Retina (tissue), 1 donor: ENCODE data around the gene ADARB1.
A peak's percentile ranks its signal among the peaks of the same experiment; 100 is the strongest.

Source experiments
- DNase-seq: peaks from one replicate; pipeline ENCODE4 v3.0.0-alpha.2; 2016

ADARB1 gene

DNA sequence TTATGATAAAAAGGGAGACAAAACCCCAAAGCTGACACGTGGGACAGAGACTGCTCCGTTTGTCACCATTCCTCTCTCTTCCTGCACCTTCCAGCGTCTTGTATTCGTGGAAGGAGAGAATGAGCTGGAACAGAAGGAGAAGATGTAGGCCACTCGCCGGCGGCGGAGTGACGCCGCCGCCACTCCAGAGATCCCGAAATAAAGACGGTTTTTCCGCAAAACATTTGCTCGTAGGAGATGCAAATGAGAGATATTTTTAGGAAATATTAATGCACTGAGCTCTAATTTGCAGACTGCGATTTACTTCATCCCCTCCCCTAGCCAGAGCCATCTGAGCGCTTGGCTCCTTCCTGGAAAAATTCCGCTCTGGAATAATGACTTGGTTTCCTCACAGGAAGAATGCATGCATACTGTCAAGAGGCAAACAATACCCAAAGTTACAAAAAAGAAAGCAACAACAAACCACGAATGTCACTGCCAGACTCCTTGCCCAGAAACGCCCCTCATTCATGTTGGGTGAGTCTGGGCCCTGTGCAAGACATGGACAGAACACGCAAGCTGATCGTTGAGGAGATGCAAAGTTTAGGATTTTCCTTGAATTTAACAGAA is 18.0 kb upstream of the ADARB1 start:
- no peak for DNase-seq

DNA sequence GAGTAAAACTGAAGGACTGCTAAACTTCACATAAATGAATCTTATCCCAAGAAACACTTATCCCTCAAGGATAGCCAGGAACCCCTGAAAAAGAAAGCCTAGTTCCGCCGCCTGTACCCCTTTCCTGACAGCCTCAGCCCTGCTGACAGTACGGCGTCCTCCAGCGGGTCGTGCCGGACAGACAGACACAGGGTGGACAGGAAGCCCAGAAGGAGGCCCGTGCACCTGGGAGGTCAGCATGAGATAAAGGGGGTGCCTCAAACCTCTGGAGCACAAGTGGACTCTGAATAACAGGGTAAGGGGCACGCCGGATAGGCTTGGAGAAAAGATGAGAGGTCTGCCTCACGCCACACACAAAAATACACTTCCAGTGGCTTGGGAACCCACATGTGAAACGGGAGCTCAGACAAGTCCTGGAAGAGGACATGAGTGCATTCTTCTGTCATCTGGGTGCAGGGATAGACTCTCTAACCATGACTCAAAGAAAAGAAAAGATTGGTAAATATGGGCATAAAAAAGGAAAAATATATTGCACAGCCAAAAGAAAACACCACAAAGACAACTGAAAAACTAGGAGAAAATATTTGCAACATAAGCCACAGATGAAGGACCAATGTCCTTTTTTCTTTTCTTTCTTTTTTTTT is 17.3 kb upstream of the ADARB1 start:
- DNase-seq = no peak

DNA sequence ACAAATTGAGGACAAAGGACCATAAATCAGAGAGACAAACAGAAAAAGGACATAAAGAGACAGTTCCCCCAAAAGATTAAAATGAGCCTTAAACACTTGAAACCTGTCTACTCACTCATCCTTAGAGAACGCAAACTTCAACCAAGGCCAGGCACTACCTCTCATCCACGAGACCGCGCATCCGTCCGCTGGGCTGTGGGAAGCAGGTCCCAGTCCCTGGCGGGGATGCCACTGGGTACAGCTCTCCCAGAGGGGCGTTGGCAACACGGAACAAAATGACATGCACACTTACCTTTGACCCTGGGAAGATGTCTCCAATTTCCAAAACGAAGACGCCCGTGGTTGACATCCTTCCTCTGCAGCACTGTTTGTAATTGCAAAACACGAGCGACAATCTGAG is 16.5 kb upstream of the ADARB1 start:
- no peak for DNase-seq

DNA sequence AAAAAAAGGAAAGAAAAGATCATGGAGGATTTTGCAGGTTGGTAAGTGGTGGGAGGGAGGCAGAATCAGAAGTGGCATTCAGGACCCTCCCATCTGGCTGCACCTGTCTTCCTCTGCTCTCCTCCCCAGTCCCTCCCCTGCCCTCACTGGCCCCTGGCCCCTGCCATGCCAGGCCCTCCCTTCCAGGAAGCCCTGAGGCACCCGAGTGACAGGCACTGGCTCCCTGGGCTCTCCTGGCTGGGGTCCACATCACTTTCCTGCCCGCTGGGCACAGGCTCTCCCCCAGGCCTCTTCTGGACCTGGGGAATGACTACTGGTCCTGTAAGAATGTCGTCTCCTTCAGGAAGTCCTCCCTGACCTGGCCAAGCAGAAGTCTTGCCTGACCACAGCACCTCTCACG is 15.3 kb upstream of the ADARB1 start:
- DNase-seq = no peak

DNA sequence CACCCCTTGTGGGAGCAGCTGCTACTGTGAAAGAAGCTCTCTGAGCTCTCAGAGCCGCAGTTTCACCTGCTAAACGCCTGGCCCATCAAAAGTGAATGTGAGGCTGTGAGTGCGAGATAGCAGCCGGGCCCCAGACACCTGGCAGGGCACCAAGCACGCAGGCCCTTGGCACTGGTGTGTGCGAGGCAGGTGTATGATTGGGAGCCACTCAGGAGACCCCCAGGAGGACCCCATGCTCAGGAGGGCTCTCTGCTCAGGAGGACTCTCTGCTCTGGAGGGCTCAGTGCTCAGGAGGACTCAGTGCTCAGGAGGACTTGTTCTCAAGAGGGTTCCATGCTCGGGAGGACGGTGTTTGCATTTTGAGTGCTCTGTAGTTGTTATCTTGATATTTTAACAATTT is 14.3 kb upstream of the ADARB1 start:
- DNase-seq = no peak

DNA sequence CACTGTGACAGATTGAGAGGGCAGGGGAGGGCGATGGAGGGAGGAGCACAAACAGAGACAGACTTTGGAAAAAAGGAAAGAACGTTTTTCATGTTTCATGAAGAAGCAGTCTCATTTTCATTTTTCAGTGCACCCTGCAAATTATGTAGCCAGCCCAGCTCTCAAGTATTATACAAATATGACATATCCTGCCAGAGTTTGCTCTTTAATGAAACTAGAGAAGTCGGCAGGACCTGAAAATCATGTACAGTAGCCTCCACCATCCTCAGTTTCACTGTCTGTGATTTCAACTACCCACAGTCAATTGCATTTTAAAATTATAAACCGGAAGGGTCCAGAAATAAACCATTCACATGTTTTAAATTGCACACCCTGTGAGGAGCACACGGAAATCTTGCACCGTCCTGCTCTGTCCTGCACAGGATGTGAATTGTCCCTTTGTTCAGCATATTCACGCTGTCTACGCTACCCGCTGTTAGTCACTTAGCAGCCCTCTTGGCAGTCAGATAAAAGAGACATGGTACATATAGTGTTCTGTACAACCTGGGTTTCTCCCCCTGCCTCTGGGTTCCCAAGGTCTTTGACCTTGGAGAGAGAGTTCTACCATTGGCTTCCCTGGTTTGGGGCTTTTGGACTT is 13.6 kb upstream of the ADARB1 start:
- DNase-seq = no peak

DNA sequence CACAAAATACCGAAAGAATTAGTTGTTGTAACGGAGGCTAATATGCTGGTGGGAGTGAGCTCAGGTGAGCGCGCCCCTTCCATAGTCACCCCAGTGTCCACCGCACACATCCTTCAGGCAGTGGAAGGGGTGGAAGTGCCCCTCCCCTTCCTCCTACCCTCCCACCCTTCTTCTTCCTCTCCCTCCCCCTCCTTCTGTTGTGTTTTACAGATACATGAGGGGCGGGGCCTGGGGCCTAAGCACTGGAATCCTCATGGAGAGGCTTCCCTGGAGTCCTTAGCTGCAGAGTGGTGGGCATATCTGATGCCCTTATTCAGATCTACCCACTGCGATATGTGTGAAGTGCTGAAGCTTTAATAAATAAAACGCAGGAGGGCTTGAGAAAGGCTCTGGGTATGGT is 10.3 kb upstream of the ADARB1 start:
- no peak for DNase-seq

DNA sequence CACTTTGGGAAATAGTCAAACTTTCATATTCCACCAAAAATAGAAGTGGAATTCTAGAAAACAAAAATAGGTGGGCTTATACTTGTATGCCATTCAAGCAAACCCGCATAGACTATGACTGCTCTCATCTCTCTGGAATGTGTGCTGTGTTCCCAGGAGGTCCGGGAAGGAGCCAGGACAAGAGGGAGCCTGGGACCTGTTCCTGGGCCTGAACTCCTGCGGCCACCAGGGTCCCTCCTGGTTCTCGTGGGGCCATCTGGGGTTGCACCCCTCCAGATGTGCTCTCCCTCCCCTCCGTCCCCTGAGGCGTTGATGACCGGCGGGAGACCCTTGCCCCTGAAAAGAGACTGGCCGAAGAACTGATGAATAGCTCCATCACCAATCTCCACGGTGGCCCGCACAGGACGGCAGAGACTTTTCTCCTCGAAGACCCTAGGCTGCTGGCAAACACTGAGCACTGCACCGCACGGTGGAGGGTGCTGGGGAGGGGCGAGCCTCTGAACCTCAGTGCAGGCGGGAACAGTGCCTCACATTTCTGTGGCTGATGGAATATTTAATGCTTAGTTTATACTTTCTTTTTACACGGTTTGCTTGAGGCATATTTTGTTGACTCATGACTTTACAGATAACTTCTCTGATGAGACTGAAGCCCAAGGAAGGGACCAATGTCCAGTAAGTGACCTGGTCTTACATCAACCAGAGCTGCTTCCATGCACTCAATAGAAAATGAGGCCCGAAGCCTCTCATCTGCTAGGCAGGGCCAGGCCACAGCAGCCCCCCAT is 9.6 kb upstream of the ADARB1 start:
- no peak for DNase-seq

DNA sequence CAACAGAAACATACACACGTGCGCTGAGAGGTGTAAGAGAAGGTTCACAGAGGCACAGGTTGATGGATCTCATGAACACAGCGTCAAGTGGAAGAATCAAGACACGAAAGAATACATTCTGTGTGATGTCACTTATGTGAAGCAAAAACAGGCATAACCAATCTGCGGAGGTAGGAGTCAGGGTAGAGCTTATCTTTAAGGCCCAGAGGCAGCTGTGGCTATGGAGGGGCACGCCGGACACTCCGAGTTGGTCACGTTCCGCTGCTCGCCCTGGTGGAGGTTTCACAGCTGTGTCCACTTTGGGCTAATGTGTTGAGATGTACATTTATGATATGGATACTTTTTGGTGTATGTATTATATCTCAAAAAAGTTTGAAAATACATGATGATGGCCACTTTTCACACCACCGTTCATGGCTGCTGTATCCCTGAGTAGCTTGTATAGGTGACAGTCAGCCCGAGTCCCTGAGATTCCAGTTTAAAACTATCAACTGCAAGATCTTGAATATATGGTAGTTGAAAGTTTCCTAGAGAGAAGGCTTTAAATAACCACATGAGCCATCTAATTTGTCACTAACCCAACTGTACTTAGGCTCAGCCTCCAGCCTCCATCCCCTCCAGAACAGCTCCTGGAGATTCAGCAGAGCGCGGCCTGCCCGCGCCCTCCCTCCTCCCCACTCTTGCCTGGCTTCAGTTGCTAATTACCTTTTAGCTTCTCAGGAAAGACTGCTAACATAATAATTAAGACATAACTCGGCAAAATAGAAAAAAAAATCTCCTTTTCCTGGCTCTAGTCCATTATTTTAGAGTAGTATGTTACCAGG is 6.7 kb upstream of the ADARB1 start:
- DNase-seq = no peak

DNA sequence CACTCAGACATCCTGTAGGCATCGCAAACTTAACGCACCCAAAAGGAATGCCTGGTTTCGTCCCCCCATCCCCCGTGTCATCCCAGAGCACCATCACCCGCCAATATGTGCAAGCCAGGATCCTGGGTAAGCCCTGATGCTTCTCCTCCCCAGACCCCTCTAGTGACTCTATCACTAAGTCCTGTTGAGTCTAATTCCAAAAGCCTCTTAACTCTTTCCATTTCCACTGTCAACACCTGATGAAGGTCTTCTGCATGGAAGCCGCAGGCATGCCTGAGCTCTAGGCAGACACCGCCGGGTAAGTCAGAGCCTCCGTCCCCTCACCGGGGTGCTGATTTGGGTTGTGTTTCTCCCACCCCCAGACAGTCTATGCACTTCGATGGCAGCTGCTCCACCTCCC is 5.3 kb upstream of the ADARB1 start:
- no peak for DNase-seq

DNA sequence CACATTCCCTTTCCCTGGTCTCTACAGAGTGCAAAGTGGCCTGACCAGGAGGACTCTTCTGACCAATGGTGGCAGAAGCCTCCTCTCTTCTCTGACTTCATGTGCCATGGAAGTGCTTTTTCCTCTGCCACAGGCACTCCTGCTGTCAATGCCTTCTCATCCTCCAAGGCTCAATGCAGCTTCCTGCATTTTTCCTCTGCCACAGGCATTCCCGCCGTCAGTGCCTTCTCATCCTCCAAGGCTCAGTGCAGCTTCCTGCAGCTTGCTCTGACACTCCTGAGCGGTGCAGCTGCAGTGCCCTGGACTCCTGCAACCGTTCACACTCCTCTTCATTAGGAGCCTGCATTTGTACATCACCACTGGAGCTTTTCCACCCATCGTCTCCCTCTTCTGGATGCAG is 4.7 kb upstream of the ADARB1 start:
- no peak for DNase-seq

DNA sequence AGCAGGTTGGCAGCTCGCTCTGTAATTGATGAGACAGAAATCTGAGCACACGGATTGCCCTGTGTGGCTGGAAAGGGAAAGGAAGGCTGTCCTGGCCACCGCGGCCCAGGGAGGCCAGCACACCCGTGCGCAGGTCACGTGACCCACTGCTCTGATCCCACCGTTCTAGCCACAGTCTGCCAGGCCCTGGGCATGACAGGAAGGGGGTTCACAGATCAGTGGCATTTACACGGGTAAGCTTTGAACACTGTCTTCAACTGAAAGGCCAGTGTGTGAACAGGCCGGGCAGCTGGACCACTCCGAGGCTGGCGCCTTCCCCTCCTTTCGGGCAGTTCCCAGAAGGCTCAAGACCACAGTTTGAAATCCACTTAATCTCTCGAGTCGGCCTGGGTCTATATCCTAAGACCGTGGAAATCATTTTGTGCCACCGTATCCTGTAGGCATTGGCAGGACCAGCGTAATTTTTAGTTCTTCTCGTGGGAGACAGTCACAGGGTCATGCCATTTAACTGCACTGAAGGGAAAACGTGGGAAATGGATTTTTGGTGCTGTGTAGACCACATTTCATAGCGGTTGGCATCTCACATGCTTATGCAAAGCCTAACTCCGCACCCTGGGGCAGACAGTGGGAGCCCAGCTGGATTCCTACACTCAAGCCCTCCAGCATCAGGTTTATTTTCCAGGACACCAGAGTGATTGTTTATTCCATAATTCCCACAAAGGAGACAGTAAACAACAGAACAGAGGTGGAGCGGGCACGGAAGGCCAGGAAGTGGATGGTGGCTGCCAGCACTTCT is 3.1 kb upstream of the ADARB1 start:
- peak; percentile 42 for DNase-seq

DNA sequence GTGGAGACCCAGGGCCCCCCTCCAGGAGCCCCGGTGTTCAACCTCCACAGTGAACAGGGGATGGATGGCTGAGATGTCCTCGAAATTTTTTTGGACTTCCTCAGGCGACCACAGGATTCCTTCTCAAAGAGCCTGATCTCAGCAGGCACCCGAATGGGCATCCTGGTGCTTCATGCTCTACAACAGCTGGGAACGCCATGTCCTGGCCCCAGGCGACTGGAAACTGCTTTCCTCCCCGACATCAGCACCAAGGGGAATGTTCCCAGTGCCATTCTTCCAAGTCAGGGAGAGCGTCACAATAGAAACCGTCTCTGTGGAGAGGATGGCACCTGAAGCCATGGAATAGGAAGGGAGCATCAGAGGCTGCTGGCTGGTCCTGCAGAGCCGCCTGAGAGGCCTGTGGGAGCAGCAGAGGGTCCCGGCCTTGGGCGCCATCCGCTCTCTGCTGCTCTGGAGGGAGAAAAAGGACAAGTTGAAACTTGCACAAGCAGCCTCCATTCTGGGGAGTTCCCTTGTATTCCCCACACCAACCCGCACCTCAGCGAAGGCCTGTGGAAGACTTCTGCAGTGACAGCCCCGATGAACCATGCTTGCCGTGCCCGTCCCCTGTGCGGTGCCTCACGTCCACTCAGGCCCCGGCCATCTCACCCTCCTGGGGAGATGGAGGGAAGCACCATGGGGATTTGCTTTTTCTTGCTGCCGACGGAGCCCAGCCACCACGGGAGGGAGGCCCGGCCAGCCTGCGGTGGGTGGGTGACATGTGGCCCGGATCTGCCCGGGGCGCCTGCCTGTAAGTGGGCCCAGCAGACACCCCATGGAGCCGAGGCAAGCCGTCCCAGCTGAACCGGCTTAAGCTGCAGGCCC is 2.3 kb upstream of the ADARB1 start:
- peak; percentile 42 for DNase-seq

DNA sequence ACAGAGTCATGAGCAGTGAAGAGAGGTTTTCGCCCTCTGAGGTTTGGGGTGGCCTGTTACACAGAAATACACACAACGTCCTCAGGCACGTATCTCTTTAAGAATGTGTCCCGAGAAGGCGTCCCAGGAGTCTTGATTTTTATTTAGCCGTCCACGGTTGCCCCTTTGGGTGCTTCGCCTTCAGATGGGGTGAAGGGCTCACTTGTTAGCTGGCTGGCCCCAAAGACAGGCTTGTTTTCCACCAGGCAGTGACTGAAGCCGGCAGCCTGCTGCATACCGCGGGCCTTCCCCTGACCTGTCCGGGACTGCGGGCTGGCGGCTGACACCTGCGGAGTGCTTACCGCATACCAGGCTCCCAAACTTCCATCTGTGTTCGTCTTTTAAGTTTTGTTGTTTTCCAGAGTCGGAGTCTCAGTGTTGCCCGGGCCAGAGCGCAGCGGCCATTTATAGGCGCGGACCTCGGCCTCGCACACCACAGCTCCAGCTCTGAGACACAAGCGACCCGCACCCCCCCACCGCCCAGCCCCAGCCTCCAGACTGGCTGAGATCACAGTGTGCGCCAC is 1.6 kb upstream of the ADARB1 start:
- DNase-seq = peak; percentile 33

DNA sequence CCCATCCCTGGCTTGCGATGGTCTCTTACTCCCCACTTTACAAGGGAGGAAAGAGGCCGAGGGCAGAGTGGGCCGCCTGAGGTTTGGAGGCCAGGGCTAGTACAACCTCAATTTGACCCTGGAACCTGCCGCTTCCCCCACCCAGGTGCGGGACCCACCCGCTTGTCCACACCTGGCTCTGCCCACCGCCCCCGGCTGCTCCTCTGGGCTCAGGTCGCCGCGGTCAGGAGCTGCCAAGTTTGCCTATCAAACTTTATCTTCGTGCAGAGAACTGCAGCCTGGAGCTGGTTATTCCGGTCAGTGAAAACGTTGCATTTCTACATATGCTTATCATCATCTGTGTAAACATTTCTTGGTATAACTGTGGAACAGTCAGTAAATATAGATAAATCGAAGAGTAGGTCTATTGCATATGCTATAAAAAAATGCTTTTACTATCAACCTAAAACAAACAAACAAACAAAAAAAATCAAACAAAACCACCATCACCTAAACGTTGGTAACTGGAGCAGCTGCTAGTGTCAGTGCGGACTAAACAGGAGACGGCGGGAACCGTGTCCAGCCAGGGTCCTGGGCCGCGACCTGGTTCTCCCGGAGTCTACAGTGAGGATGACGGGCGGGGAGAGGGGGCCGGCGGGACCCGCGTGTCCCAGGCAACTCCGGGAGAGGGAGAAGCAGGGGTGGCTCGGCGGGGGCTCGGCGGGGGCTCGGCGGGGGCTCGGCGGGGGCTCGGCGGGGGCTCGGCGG is 906 bp upstream of the ADARB1 start:
- peak; percentile 53 for DNase-seq

DNA sequence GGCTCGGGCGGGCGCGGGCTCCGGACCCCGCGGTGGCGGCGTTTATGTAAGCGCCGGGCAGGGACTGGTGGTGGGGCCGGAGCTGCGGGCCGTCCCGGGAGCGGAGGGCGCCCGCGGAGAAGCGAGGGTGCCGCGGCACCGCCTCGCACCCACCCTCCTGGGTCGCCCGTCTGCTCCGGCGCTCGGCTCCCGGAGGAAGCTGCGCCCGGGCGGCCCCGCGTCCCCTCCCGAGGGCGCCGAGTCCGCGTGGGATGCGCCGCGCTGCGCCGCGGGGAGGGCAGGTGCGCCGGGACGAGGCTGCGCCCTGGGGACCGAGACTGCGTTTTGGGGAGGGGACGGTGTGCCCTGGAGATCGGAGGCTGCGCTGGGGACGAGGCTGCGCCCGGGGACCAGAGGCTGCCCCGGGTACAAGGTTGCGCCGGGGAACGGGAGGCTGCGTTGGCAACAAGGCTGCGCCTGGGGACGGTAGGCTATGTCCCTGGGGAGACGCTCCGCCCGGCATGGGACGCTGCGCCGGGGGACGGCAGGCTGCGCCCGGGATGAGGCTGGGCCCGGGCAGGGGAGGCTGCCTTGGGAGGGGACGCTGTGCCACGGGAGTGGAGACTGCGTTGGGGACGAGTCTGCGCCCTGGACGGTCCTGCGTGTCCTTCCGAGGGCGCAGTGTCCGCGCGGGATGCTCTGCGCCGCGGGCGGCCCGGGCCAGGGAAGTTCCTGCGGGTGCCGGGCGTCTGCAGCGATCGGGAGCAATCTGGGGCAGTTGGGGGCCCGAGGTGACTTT is 627 bp downstream of the ADARB1 start:
- DNase-seq = peak; percentile 70

DNA sequence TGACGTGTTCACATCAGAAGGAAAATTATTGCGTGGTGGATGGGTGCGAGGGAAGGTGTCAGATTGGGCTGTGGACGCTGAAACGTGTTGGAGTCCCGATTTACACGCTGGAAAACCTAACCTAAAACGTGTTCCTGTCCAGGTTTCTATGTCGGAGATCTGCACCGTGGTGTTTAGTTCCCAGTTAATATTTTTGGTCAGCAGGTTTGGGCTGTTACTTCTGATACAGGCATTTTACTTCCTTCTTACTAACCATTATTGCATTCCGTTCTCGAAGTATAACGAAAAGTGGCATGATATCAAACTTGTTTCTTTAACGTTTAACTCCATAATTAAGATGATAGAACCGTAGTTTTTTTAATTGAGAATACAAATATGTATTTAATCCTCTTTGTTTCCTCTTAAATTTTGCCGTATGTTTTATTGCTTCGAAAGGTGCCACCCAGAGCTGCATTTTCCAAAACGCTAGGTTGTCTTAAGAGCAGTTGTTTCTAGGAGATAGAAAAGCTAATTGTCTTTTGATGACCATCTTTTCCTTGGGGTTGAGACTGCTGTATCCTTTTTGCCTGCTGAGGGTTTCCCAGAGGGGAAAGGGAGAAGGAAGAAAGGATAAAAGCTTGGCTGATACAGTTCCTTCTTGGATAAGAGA is 1.3 kb downstream of the ADARB1 start:
- DNase-seq = no peak

DNA sequence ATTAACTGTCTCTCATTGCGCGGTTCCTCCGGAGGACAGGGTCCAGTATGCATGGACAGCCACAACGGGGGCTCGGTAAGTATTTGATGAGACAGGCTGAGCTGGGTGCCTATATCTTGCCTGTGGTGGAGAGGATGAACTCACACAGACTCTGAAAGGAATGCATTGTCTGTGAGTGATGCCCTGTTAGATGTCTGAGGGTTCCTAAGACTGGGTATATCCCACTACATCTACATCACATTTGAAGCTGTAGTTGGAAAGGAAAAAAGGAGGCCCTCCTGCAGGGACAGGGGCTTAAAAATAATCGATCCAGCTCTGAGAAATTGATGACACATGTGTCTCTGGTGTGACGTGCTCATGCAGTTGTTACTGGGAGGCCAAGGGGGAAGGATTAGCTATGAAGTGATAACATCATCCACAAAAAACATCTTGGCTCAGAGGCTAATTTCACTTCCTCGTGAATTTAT is 1.9 kb downstream of the ADARB1 start:
- DNase-seq = peak; percentile 68
